Stimulated activated CD8-positive, alpha-beta memory T cell treated with anti-CD3 and anti-CD28 coated beads, Interleukin-7, amount 100 ng/mL, for 1 hour (primary cell): ENCODE results near the gene ADARB2.

Source experiments
- DNase-seq, 2 donors: peaks; one replicate each; pipeline ENCODE4 v3.0.0-alpha.2; 2020; ENCODE audit warnings: low read depth in 2 of 2

The ADARB2 gene

GRCh38 chr10:1571587-1572237, 165.6 kb downstream of the ADARB2 start:
- no peak for DNase-seq

- DNase-seq = no peak
These were observed 166.8 kb downstream of the ADARB2 start for GRCh38 chr10:1570416-1571051.

- DNase-seq = no peak
These were observed 168.1 kb downstream of the ADARB2 start for GRCh38 chr10:1569208-1569607.

GRCh38 chr10:1567742-1568495, 169.4 kb downstream of the ADARB2 start:
- DNase-seq = no peak

- no peak for DNase-seq
These were observed 170.2 kb downstream of the ADARB2 start for GRCh38 chr10:1567152-1567551.

- DNase-seq = no peak
These were observed 172.5 kb downstream of the ADARB2 start for GRCh38 chr10:1564791-1565190.

GRCh38 chr10:1563028-1563427, 174.3 kb downstream of the ADARB2 start:
- no peak for DNase-seq

GRCh38 chr10:1561731-1562337, 175.5 kb downstream of the ADARB2 start:
- no peak for DNase-seq

GRCh38 chr10:1560535-1561192, 176.7 kb downstream of the ADARB2 start:
- DNase-seq = no peak

GRCh38 chr10:1559761-1560160, 177.6 kb downstream of the ADARB2 start:
- DNase-seq = no peak

GRCh38 chr10:1559311-1559710, 178.0 kb downstream of the ADARB2 start:
- no peak for DNase-seq

GRCh38 chr10:1558906-1559305, 178.4 kb downstream of the ADARB2 start:
- DNase-seq = no peak

- no peak for DNase-seq
These were observed 180.2 kb downstream of the ADARB2 start for GRCh38 chr10:1557081-1557480.

GRCh38 chr10:1556496-1556895, 180.8 kb downstream of the ADARB2 start:
- no peak for DNase-seq

- DNase-seq = no peak
These were observed 183.4 kb downstream of the ADARB2 start for GRCh38 chr10:1553951-1554350.

GRCh38 chr10:1552881-1553670, 184.2 kb downstream of the ADARB2 start:
- no peak for DNase-seq

GRCh38 chr10:1552406-1552805, 184.9 kb downstream of the ADARB2 start:
- DNase-seq = no peak

GRCh38 chr10:1551636-1552338, 185.5 kb downstream of the ADARB2 start:
- no peak for DNase-seq

GRCh38 chr10:1550616-1551015, 186.7 kb downstream of the ADARB2 start:
- DNase-seq = no peak

GRCh38 chr10:1550291-1550595, 187.1 kb downstream of the ADARB2 start:
- no peak for DNase-seq
